ENCODE measurements around the gene RNF141. TPM values are rescaled to one million over a fixed set of nuclear protein-coding genes. Genes with fewer than 3 reads are reported as not detected.

Gene RNF141
- total RNA-seq, 1 donor from 2014 or later, result 10.5 TPM

- intact Hi-C loops (cut with micrococcal nuclease), result no loop called here
These were observed 20.2 kb upstream of the RNF141 start for GRCh38 chr11:10561043-10561818.

GRCh38 chr11:10558288-10558687 lies 17.3 kb upstream of the RNF141 start:
- intact Hi-C loops (cut with micrococcal nuclease), result no loop called here

GRCh38 chr11:10556590-10556989 lies 15.6 kb upstream of the RNF141 start:
- intact Hi-C loops (cut with micrococcal nuclease), result no loop called here

- intact Hi-C loops (cut with micrococcal nuclease), result no loop called here
These were observed 10.9 kb upstream of the RNF141 start for GRCh38 chr11:10551845-10552352.

- intact Hi-C loops (cut with micrococcal nuclease), result no loop called here
These were observed 10.3 kb upstream of the RNF141 start for GRCh38 chr11:10551290-10551592.

- intact Hi-C loops (cut with micrococcal nuclease), result no loop called here
These were observed 9.7 kb upstream of the RNF141 start for GRCh38 chr11:10550503-10551289.

GRCh38 chr11:10544491-10545465 lies 3.8 kb upstream of the RNF141 start:
- intact Hi-C loops (cut with micrococcal nuclease), result loop anchor here (5.0 kb wide), 2 partner anchors 193 to 237 kb away; partner anchors contain the start of gene ADM

GRCh38 chr11:10543782-10544181 lies 2.8 kb upstream of the RNF141 start:
- intact Hi-C loops (cut with micrococcal nuclease), result loop anchor here (5.0 kb wide), 2 partner anchors 194 to 236 kb away; partner anchors contain the start of gene ADM

- intact Hi-C loops (cut with micrococcal nuclease), result loop anchor here (5.0 kb wide), 2 partner anchors 195 to 235 kb away; partner anchors contain the start of gene ADM
These were observed 1.8 kb upstream of the RNF141 start for GRCh38 chr11:10542776-10543175.

GRCh38 chr11:10541561-10541930 lies 559 bp upstream of the RNF141 start:
- intact Hi-C loops (cut with micrococcal nuclease), result loop anchor here (1.0 to 5.0 kb wide), 13 partner anchors 52 to 1575 kb away; partner anchors contain the start of genes ADM, CTR9, EIF4G2 and ZBED5

- intact Hi-C loops (cut with micrococcal nuclease), result loop anchor here (2.0 to 5.0 kb wide), 6 partner anchors 197 to 1574 kb away; partner anchors contain the start of genes ADM and ZBED5
These were observed 457 bp downstream of the RNF141 start for GRCh38 chr11:10540546-10540914.

GRCh38 chr11:10539339-10539738 lies 1.6 kb downstream of the RNF141 start:
- intact Hi-C loops (cut with micrococcal nuclease), result no loop called here

GRCh38 chr11:10538924-10539323 lies 2.1 kb downstream of the RNF141 start:
- intact Hi-C loops (cut with micrococcal nuclease), result no loop called here

- intact Hi-C loops (cut with micrococcal nuclease), result no loop called here
These were observed 3.4 kb downstream of the RNF141 start for GRCh38 chr11:10537600-10537999.

GRCh38 chr11:10534316-10534715 lies 6.7 kb downstream of the RNF141 start:
- intact Hi-C loops (cut with micrococcal nuclease), result no loop called here

- intact Hi-C loops (cut with micrococcal nuclease), result no loop called here
These were observed 7.7 kb downstream of the RNF141 start for GRCh38 chr11:10533323-10533722.

- intact Hi-C loops (cut with micrococcal nuclease), result no loop called here
These were observed 8.5 kb downstream of the RNF141 start for GRCh38 chr11:10532526-10532925.

- intact Hi-C loops (cut with micrococcal nuclease), result no loop called here
These were observed 11.7 kb downstream of the RNF141 start for GRCh38 chr11:10529279-10529678.

- intact Hi-C loops (cut with micrococcal nuclease), result no loop called here
These were observed 12.9 kb downstream of the RNF141 start for GRCh38 chr11:10528121-10528520.

GRCh38 chr11:10526974-10527918 lies 13.7 kb downstream of the RNF141 start:
- intact Hi-C loops (cut with micrococcal nuclease), result no loop called here

Data from T-helper 1 cell treated with Interleukin-12 subunit alpha and Interleukin-12 subunit beta and Interleukin-4 antibody, amounts not matched to agents 30 ng/mL and 1 ng/mL, for 36 hours (primary cell).